Measurements from ENCODE around the gene ABCA4.
"Not testable (repeated sequence)": the region's sequence is repeated elsewhere in the genome, so short reads cannot be mapped to it uniquely, and the experiment has no call there.

ABCA4 gene

GRCh38 chr1:93992954-93993353, 128.0 kb downstream of the ABCA4 start:
- no peak overlapping the region for H3K4me3 ChIP-seq (ENCODE audit: low read depth, low read length)
- DNase-seq (ENCODE audit: low read depth, low spot score), result no peak
- POLR2A ChIA-PET, result no interaction called here
- no peak for TF ChIP-seq CTCF (IDR thresholded peaks at IDR 0.05; ENCODE audit: insufficient read depth, low read length, missing control alignments)
- CTCF ChIA-PET, result interaction anchor here (2.3 kb wide), 1 partner anchor 83 kb away, joined by 12 read pairs; the partner anchor contains the start of gene GCLM

GRCh38 chr1:93992190-93992589, 128.8 kb downstream of the ABCA4 start:
- ChIA-PET POLR2A (no interaction called here), CTCF (interaction anchor here (2.3 kb wide), 1 partner anchor 82 kb away, joined by 12 read pairs; the partner anchor contains the start of gene GCLM)
- TF ChIP-seq CTCF (IDR thresholded peaks at IDR 0.05; ENCODE audit: insufficient read depth, low read length, missing control alignments), result no peak
- H3K4me3 ChIP-seq (ENCODE audit: low read depth, low read length), result no peak overlapping the region
- DNase-seq (ENCODE audit: low read depth, low spot score), result no peak

- H3K4me3 ChIP-seq (ENCODE audit: low read depth, low read length), result no peak overlapping the region
- POLR2A ChIA-PET, result no interaction called here
- DNase-seq (ENCODE audit: low read depth, low spot score), result no peak
- CTCF ChIA-PET, result interaction anchor here (1.8 kb wide), 1 partner anchor 10 kb away, joined by 7 read pairs; no protein-coding TSS in a partner anchor
- no peak for TF ChIP-seq CTCF (IDR thresholded peaks at IDR 0.05; ENCODE audit: insufficient read depth, low read length, missing control alignments)
Observed at GRCh38 chr1:93991271-93991670, 129.7 kb downstream of the ABCA4 start.

- CTCF ChIA-PET, result interaction anchor here (1.8 kb wide), 1 partner anchor 10 kb away, joined by 7 read pairs; no protein-coding TSS in a partner anchor
- H3K4me3 ChIP-seq (ENCODE audit: low read depth, low read length); DNase-seq (ENCODE audit: low read depth, low spot score); POLR2A ChIA-PET: not testable (repeated sequence)
Observed at GRCh38 chr1:93990477-93990876, 130.5 kb downstream of the ABCA4 start.

GRCh38 chr1:93990010-93990409, 130.9 kb downstream of the ABCA4 start:
- ChIA-PET POLR2A (interaction anchor here (1.0 to 1.4 kb wide), 2 partner anchors 10 to 81 kb away, joined by 3 to 6 read pairs; partner anchors contain the start of gene GCLM), CTCF (interaction anchor here (1.1 to 1.8 kb wide), 2 partner anchors 9 to 51 kb away, joined by 5 to 7 read pairs; no protein-coding TSS in a partner anchor)
- TF ChIP-seq CTCF (IDR thresholded peaks at IDR 0.05; ENCODE audit: insufficient read depth, low read length, missing control alignments), result no peak
- H3K4me3 ChIP-seq (ENCODE audit: low read depth, low read length), result no peak overlapping the region
- DNase-seq (ENCODE audit: low read depth, low spot score), result no peak

- ChIA-PET CTCF (interaction anchor here (0.9 to 1.8 kb wide), 3 partner anchors 9 to 52 kb away, joined by 3 to 7 read pairs (median 5); no protein-coding TSS in a partner anchor), POLR2A (interaction anchor here (1.0 to 1.4 kb wide), 2 partner anchors 10 to 80 kb away, joined by 3 to 6 read pairs; partner anchors contain the start of gene GCLM)
- H3K4me3 ChIP-seq (ENCODE audit: low read depth, low read length), result no peak overlapping the region
- no peak for TF ChIP-seq CTCF (IDR thresholded peaks at IDR 0.05; ENCODE audit: insufficient read depth, low read length, missing control alignments)
- no peak for DNase-seq (ENCODE audit: low read depth, low spot score)
Observed at GRCh38 chr1:93989601-93990000, 131.3 kb downstream of the ABCA4 start.

All from AG04449 (cell line).